Peyer's patch (tissue), 4 donors: ENCODE measurements around the gene TTC21B. TPM values are rescaled to one million over a fixed set of nuclear protein-coding genes. Genes with fewer than 3 reads are reported as not detected.

Experiments used
- DNase-seq, 3 donors: peaks; one replicate each; pipeline ENCODE4 v3.0.0-alpha.2; 2017 to 2019
- H3K27ac ChIP-seq, 4 donors: fragments of 200-600 bp; sonication (generic); one replicate each; pipeline ENCODE4 v1.5.1; 2016 to 2019
- H3K27me3 ChIP-seq, 2 donors: fragments of 200-600 bp; sonication (generic); one replicate each; pipeline ENCODE4 v1.5.1; 2019
- H3K36me3 ChIP-seq, 3 donors: fragments of 200-600 bp; sonication (generic); one replicate each; pipeline ENCODE4 v1.5.1; 2016 to 2019
- H3K4me1 ChIP-seq, 4 donors: fragments of 200-600 bp; sonication (generic); one replicate each; pipeline ENCODE4 v1.5.1; 2016 to 2019
- H3K4me3 ChIP-seq, 4 donors: fragments of 200-600 bp; sonication (generic); 1 replicate in 3 of 4; 2 replicates in 1 of 4; pipeline ENCODE4 v1.5.1; 2016 to 2019; ENCODE audit warnings: mild to moderate bottlenecking in 1 of 4
- H3K9me3 ChIP-seq, 4 donors: fragments of 200-600 bp; sonication (generic); one replicate each; pipeline ENCODE4 v1.5.1; 2016 to 2019; ENCODE audit warnings: mild to moderate bottlenecking in 1 of 4
- CTCF ChIP-seq, 6 experiments: fragments of 450-650 bp in 4 of 6; fragments of 200-600 bp in 2 of 6; sonication (generic) in 1 of 6; IDR thresholded peaks; one replicate each; pipeline ENCODE4 v1.5.1; 2017 to 2019; ENCODE audit warnings: antibody characterized with exemption in 6 of 6, mild to moderate bottlenecking in 3 of 6, moderate library complexity in 1 of 6
- POLR2A ChIP-seq, 2 donors: fragments of 450-650 bp; IDR thresholded peaks; one replicate each; pipeline ENCODE4 v1.5.1; 2017; ENCODE audit warnings: antibody characterized with exemption in 2 of 2, mild to moderate bottlenecking in 2 of 2, moderate library complexity in 2 of 2
- total RNA-seq, 4 donors: library from RNA; depleted of rRNA; stranded (reverse); fragments of >200 nt; gene quantifications; one replicate each; pipeline ENCODE4 v1.1.0, GENCODE V29; 2016

The TTC21B gene
- total RNA-seq, 4 donors from 2014 or later, result 14.2 to 47.9 (median 32.6) TPM

- no peaks in the 10 kb centered on the region for H3K4me1 ChIP-seq
- no peak overlapping the region for H3K27ac ChIP-seq
- H3K36me3 ChIP-seq, result peaks cover 0 to 34% (median 0%) of the 10 kb centered on the region in 3 donors
- TF ChIP-seq POLR2A (IDR thresholded peaks at IDR 0.05) (no peak), CTCF (IDR thresholded peaks at IDR 0.05) (no peak)
- H3K27me3 ChIP-seq, result no peaks in the 10 kb centered on the region
- H3K9me3 ChIP-seq, result no peaks in the 10 kb centered on the region
- H3K4me3 ChIP-seq, result no peak overlapping the region
- no peak for DNase-seq
Observed at GRCh38 chr2:165901620-165902298, 51.8 kb downstream of the TTC21B start.

- no peak for TF ChIP-seq POLR2A (IDR thresholded peaks at IDR 0.05)
- no peak for TF ChIP-seq CTCF (IDR thresholded peaks at IDR 0.05)
- no peak for DNase-seq
- Histone ChIP-seq H3K36me3 (peaks cover 0 to 39% (median 0%) of the 10 kb centered on the region in 3 donors), H3K27ac (no peak overlapping the region), H3K4me1 (no peaks in the 10 kb centered on the region), H3K9me3 (no peaks in the 10 kb centered on the region), H3K27me3 (no peaks in the 10 kb centered on the region), H3K4me3 (no peak overlapping the region)
Observed at GRCh38 chr2:165899311-165899710, 54.3 kb downstream of the TTC21B start.

GRCh38 chr2:165898381-165898780 is 55.2 kb downstream of the TTC21B start:
- Histone ChIP-seq H3K4me3 (no peak overlapping the region), H3K9me3 (no peaks in the 10 kb centered on the region), H3K4me1 (no peaks in the 10 kb centered on the region), H3K27ac (no peak overlapping the region), H3K36me3 (peaks cover 0 to 45% (median 0%) of the 10 kb centered on the region in 3 donors), H3K27me3 (no peaks in the 10 kb centered on the region)
- TF ChIP-seq CTCF (IDR thresholded peaks at IDR 0.05) (no peak), POLR2A (IDR thresholded peaks at IDR 0.05) (no peak)
- no peak for DNase-seq

- TF ChIP-seq POLR2A (IDR thresholded peaks at IDR 0.05) (no peak), CTCF (IDR thresholded peaks at IDR 0.05) (no peak)
- H3K4me3 ChIP-seq, result no peak overlapping the region
- H3K4me1 ChIP-seq, result no peaks in the 10 kb centered on the region
- DNase-seq, result no peak
- H3K36me3 ChIP-seq, result peaks cover 0 to 45% (median 0%) of the 10 kb centered on the region in 3 donors
- H3K27me3 ChIP-seq, result no peaks in the 10 kb centered on the region
- H3K9me3 ChIP-seq, result no peaks in the 10 kb centered on the region
- no peak overlapping the region for H3K27ac ChIP-seq
Observed at GRCh38 chr2:165897726-165898125, 55.9 kb downstream of the TTC21B start.

GRCh38 chr2:165897074-165897473 is 56.5 kb downstream of the TTC21B start:
- Histone ChIP-seq H3K36me3 (peaks cover 0 to 48% (median 0%) of the 10 kb centered on the region in 3 donors), H3K9me3 (no peaks in the 10 kb centered on the region), H3K27me3 (no peaks in the 10 kb centered on the region), H3K27ac (no peak overlapping the region), H3K4me3 (no peak overlapping the region), H3K4me1 (no peaks in the 10 kb centered on the region)
- TF ChIP-seq POLR2A (IDR thresholded peaks at IDR 0.05) (no peak), CTCF (IDR thresholded peaks at IDR 0.05) (no peak)
- no peak for DNase-seq
